Measurements from ENCODE around the gene RFXANK. TPM values are rescaled to one million over a fixed set of nuclear protein-coding genes. Genes with fewer than 3 reads are reported as not detected.
A peak's percentile ranks its signal among the peaks of the same experiment; 100 is the strongest.

RFXANK gene
- total RNA-seq, 1 experiment from 2014 or later = 81.8 TPM

DNA sequence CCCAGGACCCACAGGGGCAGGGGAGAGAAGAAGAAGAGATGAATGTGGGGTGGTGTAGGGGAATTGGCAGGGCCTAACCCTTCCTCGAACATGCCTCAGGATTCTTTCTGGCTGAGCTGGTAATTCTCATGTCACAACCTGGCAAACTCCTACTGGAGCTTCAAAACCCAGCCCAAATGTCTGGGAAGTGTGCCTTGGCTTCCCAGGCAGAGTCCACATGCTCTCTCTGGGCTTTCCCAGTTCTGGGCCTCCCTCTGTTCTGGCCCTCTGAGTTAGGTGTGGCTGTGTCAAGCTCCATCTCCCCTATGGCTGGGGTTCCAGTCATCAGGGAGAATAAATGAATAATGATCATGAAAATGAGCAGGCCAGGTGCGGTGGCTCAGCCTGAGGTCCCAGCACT is 42.6 kb upstream of the RFXANK start:
- no peaks in the 10 kb centered on the region for H3K23me2 ChIP-seq (ENCODE audit: insufficient read length, low read depth, low read length, poor library complexity, severe bottlenecking)
- no peaks in the 10 kb centered on the region for H3K79me2 ChIP-seq (ENCODE audit: insufficient read depth, low read length)
- no peaks in the 10 kb centered on the region for H3K79me1 ChIP-seq (ENCODE audit: insufficient read depth, low read depth, low read length, poor library complexity, severe bottlenecking)
- H3K4me2 ChIP-seq (ENCODE audit: insufficient read depth, insufficient read length, low read length) = no peak overlapping the region
- H4K91ac ChIP-seq (ENCODE audit: insufficient read length, low read depth, low read length) = no peak overlapping the region
- DNase-seq = no peak
- no peaks in the 10 kb centered on the region for H4K20me1 ChIP-seq (ENCODE audit: control insufficient read depth, insufficient read depth, insufficient read length)
- Mint-ChIP-seq H3K27ac (peak overlapping the region in 1 of 3 experiments; percentile 74; a peak in 1 of 7 replicates), H3K4me3 (no peak overlapping the region), H3K27me3 (ENCODE audit: low read depth) (peaks cover 9% of the 10 kb centered on the region), H3K9me3 (no peaks in the 10 kb centered on the region; a peak in 1 of 5 replicates), H3K36me3 (ENCODE audit: insufficient read depth in 1 of 3, low read depth in 3 of 3) (no peaks in the 10 kb centered on the region), H3K4me1 (peaks cover 0 to under 1% of the 10 kb centered on the region in 2 experiments; a peak in 1 of 4 replicates)
- no peak overlapping the region for H2BK20ac ChIP-seq (ENCODE audit: low read depth, low read length, poor library complexity, severe bottlenecking)
- H3K9me3 ChIP-seq (ENCODE audit: control insufficient read depth, low read depth, low read length) = no peaks in the 10 kb centered on the region
- no peak overlapping the region for H2BK12ac ChIP-seq (ENCODE audit: insufficient read length, low read depth, low read length)
- H2AFZ ChIP-seq (ENCODE audit: low read length) = no peak overlapping the region
- no peak overlapping the region for H4K8ac ChIP-seq (replicated peaks; ENCODE audit: insufficient read length, low read depth, low read length)
- no peaks in the 10 kb centered on the region for H3K4me1 ChIP-seq (ENCODE audit: insufficient read depth, low read length)
- H3K18ac ChIP-seq (ENCODE audit: insufficient read length, low read depth, low read length) = no peak overlapping the region
- TF ChIP-seq, protein P1, sequence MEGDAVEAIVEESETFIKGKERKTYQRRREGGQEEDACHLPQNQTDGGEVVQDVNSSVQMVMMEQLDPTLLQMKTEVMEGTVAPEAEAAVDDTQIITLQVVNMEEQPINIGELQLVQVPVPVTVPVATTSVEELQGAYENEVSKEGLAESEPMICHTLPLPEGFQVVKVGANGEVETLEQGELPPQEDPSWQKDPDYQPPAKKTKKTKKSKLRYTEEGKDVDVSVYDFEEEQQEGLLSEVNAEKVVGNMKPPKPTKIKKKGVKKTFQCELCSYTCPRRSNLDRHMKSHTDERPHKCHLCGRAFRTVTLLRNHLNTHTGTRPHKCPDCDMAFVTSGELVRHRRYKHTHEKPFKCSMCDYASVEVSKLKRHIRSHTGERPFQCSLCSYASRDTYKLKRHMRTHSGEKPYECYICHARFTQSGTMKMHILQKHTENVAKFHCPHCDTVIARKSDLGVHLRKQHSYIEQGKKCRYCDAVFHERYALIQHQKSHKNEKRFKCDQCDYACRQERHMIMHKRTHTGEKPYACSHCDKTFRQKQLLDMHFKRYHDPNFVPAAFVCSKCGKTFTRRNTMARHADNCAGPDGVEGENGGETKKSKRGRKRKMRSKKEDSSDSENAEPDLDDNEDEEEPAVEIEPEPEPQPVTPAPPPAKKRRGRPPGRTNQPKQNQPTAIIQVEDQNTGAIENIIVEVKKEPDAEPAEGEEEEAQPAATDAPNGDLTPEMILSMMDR (conservative IDR thresholded peaks at IDR 0.05) = no peak
- no peak overlapping the region for H2AK5ac ChIP-seq (ENCODE audit: insufficient read length, low read length)
- no peak overlapping the region for H2BK15ac ChIP-seq (ENCODE audit: low read depth, low read length)
- no peak overlapping the region for H2BK120ac ChIP-seq (ENCODE audit: low read depth, low read length, poor library complexity, severe bottlenecking)
- no peak overlapping the region for H3K56ac ChIP-seq (ENCODE audit: insufficient read length, low read depth, low read length)
- no peaks in the 10 kb centered on the region for H3K27me3 ChIP-seq (ENCODE audit: insufficient read depth, low read length)
- no peak overlapping the region for H4K5ac ChIP-seq (ENCODE audit: insufficient read length, low read depth, low read length)
- H3K4ac ChIP-seq (ENCODE audit: low read depth, low read length) = no peak overlapping the region
- no peak overlapping the region for H3K9ac ChIP-seq (ENCODE audit: extremely low read depth, insufficient read length, low read length)
- H2BK5ac ChIP-seq (ENCODE audit: insufficient read length, low read length) = no peak overlapping the region
- peak overlapping the region; percentile 52 for H3K23ac ChIP-seq (ENCODE audit: insufficient read length, low read depth, low read length)
- no peak overlapping the region for H3K14ac ChIP-seq (ENCODE audit: insufficient read depth, low read length)
- WGBS (ENCODE audit: extremely low coverage, insufficient read length, low lambda C conversion rate) = no CpG with 5 or more reads among the region's 2 CpGs
- H3K27ac ChIP-seq (ENCODE audit: insufficient read length, low read depth, low read length) = no peak overlapping the region
- H3T11ph ChIP-seq (ENCODE audit: low read length) = no peak overlapping the region
